K562 (cell line): ENCODE measurements around the gene P2RY11. TPM values are rescaled to one million over a fixed set of nuclear protein-coding genes. Genes with fewer than 3 reads are reported as not detected.

Experiments used
- ATAC-seq: fragments of 200-7000 bp; cut with Tn5 transposase; 3 replicates; pipeline ENCODE4 v1.9.1; 2020; ENCODE audit warnings: moderate library complexity
- BruUV-seq: library from RNA; stranded (reverse); fragments of 400-500 nt; replicated peaks from 2 replicates; lab custom pipeline; 2021; lab: Mats Ljungman, UMichigan
- CTCF ChIA-PET: fragments of 300-600 bp; formaldehyde crosslinking; extraction: SDS; loops from one replicate; lab custom pipeline; 2021; ENCODE audit warnings: low intra/inter-chr PET ratio; lab: Yijun Ruan, JAX
- POLR2A ChIA-PET: fragments of 300-600, 350-650 bp; sonication (Branson Sonifier 250); formaldehyde crosslinking; extraction: SDS; loops from one replicate; lab custom pipeline; 2021; ENCODE audit warnings: antibody characterized with exemption, inconsistent platforms; lab: Yijun Ruan, JAX
- DNase-seq, 4 experiments: peaks; one replicate each; pipeline versions ENCODE4 v3.0.0 to v3.0.0-alpha.2; 2011 to 2018; ENCODE audit warnings: low spot score in 3 of 4, mixed read lengths in 3 of 4; ENCODE audit errors: extremely low read depth in 1 of 4
- FAIRE-seq: peaks from 2 replicates; lab custom pipeline; 2011; peaks lifted over from hg19 to GRCh38; lab: Jason Lieb, UNC
- H2AFZ ChIP-seq: 2 replicates; pipeline ENCODE4 v1.6.0; 2011; ENCODE audit warnings: low read depth, low read length, control low read depth, inconsistent platforms
- H3K27ac ChIP-seq: fragments of 200-600 bp; 3 replicates; pipeline ENCODE4 v1.8.0; 2011; ENCODE audit warnings: low read depth, mild to moderate bottlenecking, control low read depth, inconsistent platforms, low read length, moderate library complexity, mixed read lengths; ENCODE audit errors: extremely low read depth
- H3K27me3 ChIP-seq, 2 experiments: fragments of 300-600 bp in 1 of 2; 2 replicates in 1 of 2; 3 replicates in 1 of 2; pipeline versions ENCODE4 v1.6.0 to v1.8.0; 2011; ENCODE audit warnings: inconsistent platforms in 2 of 2, low read length in 2 of 2, mild to moderate bottlenecking in 1 of 2, mixed read lengths in 1 of 2, moderate library complexity in 1 of 2; ENCODE audit not compliant: control insufficient read depth in 2 of 2, insufficient read depth in 2 of 2
- H3K36me3 ChIP-seq: fragments of 300-600 bp; 3 replicates; pipeline ENCODE4 v1.8.0; 2011; ENCODE audit warnings: mild to moderate bottlenecking, low read length, inconsistent platforms; ENCODE audit not compliant: control insufficient read depth, insufficient read depth
- H3K4me1 ChIP-seq, 2 experiments: fragments of 200-600 bp in 1 of 2; replicated peaks in 1 of 2; 2 replicates in 1 of 2; 3 replicates in 1 of 2; pipeline versions ENCODE4 v1.5.1 to v1.8.0; 2011; ENCODE audit warnings: inconsistent platforms in 2 of 2, low read length in 2 of 2, mild to moderate bottlenecking in 1 of 2, mixed read lengths in 1 of 2, moderate library complexity in 1 of 2; ENCODE audit not compliant: control insufficient read depth in 2 of 2, insufficient read depth in 2 of 2
- H3K4me2 ChIP-seq: 2 replicates; pipeline ENCODE4 v1.6.1; 2011; ENCODE audit warnings: low read length, control low read depth, inconsistent platforms, mixed read lengths; ENCODE audit not compliant: insufficient read depth
- H3K4me3 ChIP-seq: fragments of 200-600 bp; sonication (generic), shearing (Covaris generic); 2 replicates; pipeline ENCODE4 v1.5.1; 2016; ENCODE audit warnings: control low read depth, inconsistent platforms
- H3K79me2 ChIP-seq: fragments of 200-600 bp; 3 replicates; pipeline ENCODE4 v1.8.0; 2011; ENCODE audit warnings: low read length, inconsistent platforms; ENCODE audit not compliant: control insufficient read depth, insufficient read depth
- H3K9ac ChIP-seq, 2 experiments: 2 replicates each; pipeline versions ENCODE4 v1.6.0 to v1.6.1; 2011; ENCODE audit warnings: low read depth in 2 of 2, low read length in 2 of 2, control low read depth in 1 of 2, inconsistent platforms in 1 of 2, mild to moderate bottlenecking in 1 of 2, mixed read lengths in 1 of 2; ENCODE audit not compliant: insufficient read depth in 1 of 2
- H3K9me1 ChIP-seq: one replicate; pipeline ENCODE4 v1.6.0; 2011; ENCODE audit warnings: inconsistent platforms, mild to moderate bottlenecking, low read length, moderate library complexity; ENCODE audit not compliant: control insufficient read depth, insufficient read depth
- H3K9me3 ChIP-seq: replicated peaks from 2 replicates; pipeline ENCODE4 v1.5.1; 2011; ENCODE audit warnings: low read depth, low read length, inconsistent platforms; ENCODE audit not compliant: control insufficient read depth, insufficient read depth
- H4K20me1 ChIP-seq: replicated peaks from 2 replicates; pipeline ENCODE4 v1.6.1; 2011; ENCODE audit warnings: low read length, inconsistent platforms, mixed read lengths; ENCODE audit not compliant: control insufficient read depth, insufficient read depth
- CBX8 ChIP-seq: fragments of 200-600 bp; sonication (generic); IDR thresholded peaks from 2 replicates; pipeline ENCODE4 v1.6.1; 2012; ENCODE audit warnings: borderline replicate concordance, mixed run types, low read depth, mild to moderate bottlenecking, moderate library complexity, mixed read lengths, low read length, control low read depth, inconsistent platforms; ENCODE audit not compliant: poor library complexity, severe bottlenecking; ENCODE audit errors: extremely low read depth
- CEBPB ChIP-seq: fragments of 450-650 bp; IDR thresholded peaks from 2 replicates; pipeline ENCODE4 v1.6.1; 2016; ENCODE audit warnings: missing genetic modification characterization, missing compliant biosample characterization
- CREB1 ChIP-seq, 2 experiments: sonication (generic) in 1 of 2; formaldehyde crosslinking in 1 of 2; IDR thresholded peaks; 2 replicates each; pipeline versions ENCODE4 v1.6.1 to v1.8.0; 2012 to 2022; ENCODE audit warnings: inconsistent platforms in 1 of 2, mild to moderate bottlenecking in 1 of 2, missing genetic modification reagents in 1 of 2, moderate library complexity in 1 of 2
- FUS ChIP-seq: fragments of 200-400 bp; formaldehyde crosslinking; optimal IDR thresholded peaks from 2 replicates; pipeline ENCODE3; 2017; ENCODE audit warnings: low read depth, low read length
- GABPB1 ChIP-seq: sonication (generic); formaldehyde crosslinking; IDR thresholded peaks from 2 replicates; pipeline ENCODE4 v1.8.0; 2022; ENCODE audit warnings: mild to moderate bottlenecking, missing genetic modification reagents
- GATA2 ChIP-seq: sonication (generic); formaldehyde crosslinking; IDR thresholded peaks from 2 replicates; pipeline ENCODE4 v1.4.0; 2020; ENCODE audit warnings: mild to moderate bottlenecking, missing genetic modification reagents
- MCM2 ChIP-seq: fragments of 450-650 bp; IDR thresholded peaks from 2 replicates; pipeline ENCODE4 v1.6.1; 2017; ENCODE audit warnings: low read depth, mild to moderate bottlenecking
- MIER1 ChIP-seq: fragments of 450-650 bp; IDR thresholded peaks from 2 replicates; pipeline ENCODE4 v1.6.1; 2016; ENCODE audit warnings: antibody characterized with exemption, mild to moderate bottlenecking, low read depth
- MXI1 ChIP-seq: IDR thresholded peaks from 2 replicates; pipeline ENCODE4 v1.6.1; 2011; ENCODE audit warnings: low read depth, mild to moderate bottlenecking, improper control_type of control experiment, low read length
- MYNN ChIP-seq, 2 experiments: sonication (generic); formaldehyde crosslinking in 1 of 2; IDR thresholded peaks; 2 replicates each; pipeline versions ENCODE4 v1.5.0 to v1.6.1; 2016 to 2020; ENCODE audit warnings: antibody characterized with exemption in 1 of 2, missing genetic modification reagents in 1 of 2
- SAFB ChIP-seq: fragments of 200-400 bp; formaldehyde crosslinking; IDR thresholded peaks from 2 replicates; pipeline ENCODE4 v1.6.1; 2017; ENCODE audit warnings: low read depth, low read length, borderline replicate concordance
- SUPT5H ChIP-seq: fragments of 450-650 bp; IDR thresholded peaks from 2 replicates; pipeline ENCODE4 v1.6.1; 2016
- TAF15 ChIP-seq: fragments of 200-400 bp; formaldehyde crosslinking; IDR thresholded peaks from 2 replicates; pipeline ENCODE4 v1.6.1; 2017; ENCODE audit warnings: mild to moderate bottlenecking, low read depth, low read length, moderate library complexity
- TCF7L2 ChIP-seq: fragments of 150-350 bp; IDR thresholded peaks from 2 replicates; pipeline ENCODE4 v1.6.1; 2016; ENCODE audit warnings: low read depth, mild to moderate bottlenecking, low read length, moderate library complexity
- XRCC3 ChIP-seq: fragments of 450-650 bp; IDR thresholded peaks from 2 replicates; pipeline ENCODE4 v1.6.1; 2017; ENCODE audit warnings: mild to moderate bottlenecking, moderate library complexity
- ZNF239 ChIP-seq: fragments of 250-450 bp; sonication (Bioruptor Pico); IDR thresholded peaks from 2 replicates; pipeline ENCODE4 v1.4.0; 2020; ENCODE audit warnings: mild to moderate bottlenecking
- WGBS: fragments of 100-300 bp; shearing (Covaris generic); methylation state at CpG from one replicate; pipeline ENCODE4 v1.1.6; 2016; ENCODE audit warnings: low coverage, mixed read lengths; ENCODE audit not compliant: insufficient coverage; ENCODE audit errors: missing lambda C conversion rate; 5-methylcytosine and 5-hydroxymethylcytosine counted together
- in situ Hi-C: fragments of 300-500 bp; cut with MboI; formaldehyde crosslinking; loops from 4 replicates; pipeline ENCODE4 v1.15.0; 2018; ENCODE audit warnings: inconsistent platforms, mixed read lengths
- intact Hi-C: fragments of 100-400 bp; cut with micrococcal nuclease; formaldehyde crosslinking; loops from 2 replicates; pipeline ENCODE4 v1.14.2; 2022
- polyA plus RNA-seq, 8 experiments: library from polyadenylated mRNA; depleted of rRNA in 4 of 8; stranded (reverse) in 5 of 8; unstranded in 3 of 8; fragments of >200 nt; fragmentation: Nextera tagmentation in 2 of 8; fragmentation: Illumina TruSeq in 1 of 8; extraction: Ambion mirVana in 2 of 8; extraction: Trizol in 1 of 8; gene quantifications; 2 replicates each; pipeline versions ENCODE4 v1.2.1 to v1.2.3, GENCODE V29; 2011 to 2014; ENCODE audit warnings: inconsistent platforms in 1 of 8, missing spikeins in 1 of 8
- total RNA-seq, 7 experiments: library from RNA; depleted of rRNA in 6 of 7; stranded (reverse); fragments of >200 nt in 6 of 7; fragmentation: Illumina TruSeq in 2 of 7; extraction: Trizol in 2 of 7; gene quantifications; 2 replicates each; pipeline versions ENCODE4 v1.2.1 to v1.2.3, GENCODE V29; 2011 to 2021; ENCODE audit warnings: low replicate concordance in 1 of 7
- TF ChIP-seq, protein P1 (sequence below): fragments of 200-800 bp; sonication (Bioruptor generic); IDR thresholded peaks from 2 replicates; pipeline ENCODE4 v1.6.1; 2017; ENCODE audit warnings: missing genetic modification characterization, missing compliant biosample characterization
- TF ChIP-seq, protein P2 (sequence below): sonication (generic); formaldehyde crosslinking; IDR thresholded peaks from 2 replicates; pipeline ENCODE4 v1.8.1; 2022; ENCODE audit warnings: missing genetic modification reagents

P2RY11 gene
- total and polyA plus RNA-seq, 9 of the 15 experiments (the other 6 are each of a cell fraction or from before 2014, with no cell fraction given), result 0.03 to 10.1 (median 1.5) TPM

DNA sequence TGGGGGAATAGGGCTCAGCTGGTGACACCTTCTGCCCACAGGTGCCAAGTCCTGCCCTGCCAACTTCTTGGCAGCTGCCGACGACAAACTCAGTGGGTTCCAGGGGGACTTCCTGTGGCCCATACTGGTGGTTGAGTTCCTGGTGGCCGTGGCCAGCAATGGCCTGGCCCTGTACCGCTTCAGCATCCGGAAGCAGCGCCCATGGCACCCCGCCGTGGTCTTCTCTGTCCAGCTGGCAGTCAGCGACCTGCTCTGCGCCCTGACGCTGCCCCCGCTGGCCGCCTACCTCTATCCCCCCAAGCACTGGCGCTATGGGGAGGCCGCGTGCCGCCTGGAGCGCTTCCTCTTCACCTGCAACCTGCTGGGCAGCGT, 2.1 kb downstream of the P2RY11 start (continued):
- TF ChIP-seq, protein P1, sequence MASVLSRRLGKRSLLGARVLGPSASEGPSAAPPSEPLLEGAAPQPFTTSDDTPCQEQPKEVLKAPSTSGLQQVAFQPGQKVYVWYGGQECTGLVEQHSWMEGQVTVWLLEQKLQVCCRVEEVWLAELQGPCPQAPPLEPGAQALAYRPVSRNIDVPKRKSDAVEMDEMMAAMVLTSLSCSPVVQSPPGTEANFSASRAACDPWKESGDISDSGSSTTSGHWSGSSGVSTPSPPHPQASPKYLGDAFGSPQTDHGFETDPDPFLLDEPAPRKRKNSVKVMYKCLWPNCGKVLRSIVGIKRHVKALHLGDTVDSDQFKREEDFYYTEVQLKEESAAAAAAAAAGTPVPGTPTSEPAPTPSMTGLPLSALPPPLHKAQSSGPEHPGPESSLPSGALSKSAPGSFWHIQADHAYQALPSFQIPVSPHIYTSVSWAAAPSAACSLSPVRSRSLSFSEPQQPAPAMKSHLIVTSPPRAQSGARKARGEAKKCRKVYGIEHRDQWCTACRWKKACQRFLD (CRISPR knock-in tag), result peak; percentile 45; the same call in 1 of the 2 replicates
- TF ChIP-seq XRCC3, result no peak
- no peak for TF ChIP-seq GATA2
- TF ChIP-seq MXI1, result no peak
- TF ChIP-seq SAFB, result no peak
- no peak for TF ChIP-seq CEBPB (tag)
- no peak for TF ChIP-seq TCF7L2
- TF ChIP-seq GABPB1 (CRISPR knock-in tag), result 0 out of 2 replicates have a peak, but pooled peaks have one; percentile 17
- TF ChIP-seq, all 486 proteins: peak for 10

DNA sequence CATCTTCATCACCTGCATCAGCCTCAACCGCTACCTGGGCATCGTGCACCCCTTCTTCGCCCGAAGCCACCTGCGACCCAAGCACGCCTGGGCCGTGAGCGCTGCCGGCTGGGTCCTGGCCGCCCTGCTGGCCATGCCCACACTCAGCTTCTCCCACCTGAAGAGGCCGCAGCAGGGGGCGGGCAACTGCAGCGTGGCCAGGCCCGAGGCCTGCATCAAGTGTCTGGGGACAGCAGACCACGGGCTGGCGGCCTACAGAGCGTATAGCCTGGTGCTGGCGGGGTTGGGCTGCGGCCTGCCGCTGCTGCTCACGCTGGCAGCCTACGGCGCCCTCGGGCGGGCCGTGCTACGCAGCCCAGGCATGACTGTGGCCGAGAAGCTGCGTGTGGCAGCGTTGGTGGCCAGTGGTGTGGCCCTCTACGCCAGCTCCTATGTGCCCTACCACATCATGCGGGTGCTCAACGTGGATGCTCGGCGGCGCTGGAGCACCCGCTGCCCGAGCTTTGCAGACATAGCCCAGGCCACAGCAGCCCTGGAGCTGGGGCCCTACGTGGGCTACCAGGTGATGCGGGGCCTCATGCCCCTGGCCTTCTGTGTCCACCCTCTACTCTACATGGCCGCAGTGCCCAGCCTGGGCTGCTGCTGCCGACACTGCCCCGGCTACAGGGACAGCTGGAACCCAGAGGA, 2.6 kb downstream of the P2RY11 start:
- Histone ChIP-seq H3K36me3 (peaks cover 70% of the 10 kb centered on the region; the same call in 2 of the 3 replicates), H3K4me1 (peaks cover 3 to 89% of the 10 kb centered on the region in 2 experiments; a peak in 3 of 5 replicates), H3K9me3 (no peaks in the 10 kb centered on the region), H3K9ac (no peak overlapping the region; a peak in 1 of 4 replicates), H2AFZ (no peak overlapping the region), H3K79me2 (peaks cover 14% of the 10 kb centered on the region), H3K4me2 (no peak overlapping the region), H4K20me1 (peaks cover 4% of the 10 kb centered on the region; the same call in 1 of the 2 replicates), H3K9me1 (no peaks in the 10 kb centered on the region), H3K27ac (no peak overlapping the region), H3K27me3 (no peaks in the 10 kb centered on the region), H3K4me3 (no peak overlapping the region)
- CTCF ChIA-PET, result interaction anchor here (0.5 kb wide), 1 partner anchor 59 kb away, joined by 3 read pairs; no protein-coding TSS in a partner anchor
- ATAC-seq (peak; percentile 7), DNase-seq (peak in 3 of 4 experiments; percentile 18 to 23 (median 21)), FAIRE-seq (no peak)
- no TSS peak for BruUV-seq
- 94% methylated on average over 28 of the region's 43 CpGs for WGBS
- intact Hi-C loops (loop anchor here (1.0 to 5.0 kb wide), 2 partner anchors 40 to 182 kb away; no protein-coding TSS in a partner anchor), in situ Hi-C loops (no loop called here)
- POLR2A ChIA-PET, result interaction anchor here (0.6 to 5.8 kb wide), 7 partner anchors 7 to 181 kb away, joined by 3 to 49 read pairs (median 5); partner anchors contain the start of gene PPAN
- TF ChIP-seq CREB1 (IDR thresholded peaks at IDR 0.05) (peak; percentile 3; the same call in 1 of the 2 replicates), CREB1 (CRISPR knock-in tag; IDR thresholded peaks at IDR 0.05) (no peak), MYNN (IDR thresholded peaks at IDR 0.05) (0 out of 2 replicates have a peak, but pooled peaks have one; percentile 6), MYNN (CRISPR knock-in tag; IDR thresholded peaks at IDR 0.05) (no peak), CBX8 (no peak), TAF15 (peak; percentile 86; the same call in 1 of the 2 replicates), FUS (peak; percentile 95), ZNF239 (CRISPR knock-in tag) (no peak), SUPT5H (peak; percentile 72; the same call in 1 of the 2 replicates), MIER1 (no peak), MCM2 (no peak)
- TF ChIP-seq, protein P2, sequence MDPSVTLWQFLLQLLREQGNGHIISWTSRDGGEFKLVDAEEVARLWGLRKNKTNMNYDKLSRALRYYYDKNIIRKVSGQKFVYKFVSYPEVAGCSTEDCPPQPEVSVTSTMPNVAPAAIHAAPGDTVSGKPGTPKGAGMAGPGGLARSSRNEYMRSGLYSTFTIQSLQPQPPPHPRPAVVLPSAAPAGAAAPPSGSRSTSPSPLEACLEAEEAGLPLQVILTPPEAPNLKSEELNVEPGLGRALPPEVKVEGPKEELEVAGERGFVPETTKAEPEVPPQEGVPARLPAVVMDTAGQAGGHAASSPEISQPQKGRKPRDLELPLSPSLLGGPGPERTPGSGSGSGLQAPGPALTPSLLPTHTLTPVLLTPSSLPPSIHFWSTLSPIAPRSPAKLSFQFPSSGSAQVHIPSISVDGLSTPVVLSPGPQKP (CRISPR knock-in tag), result no peak
